A549 (cell line): ENCODE data around the gene ELF5. TPM values are rescaled to one million over a fixed set of nuclear protein-coding genes. Genes with fewer than 3 reads are reported as not detected.

ENCODE experiments used
- ATOH8 ChIP-seq: fragments of 250-450 bp; sonication (Bioruptor Pico); IDR thresholded peaks from 2 replicates; pipeline ENCODE4 v1.5.0; 2020; ENCODE audit warnings: low read depth, mild to moderate bottlenecking, moderate library complexity
- REST ChIP-seq: fragments of 200-600 bp; sonication (generic); IDR thresholded peaks from 2 replicates; pipeline ENCODE4 v1.6.1; 2016; ENCODE audit warnings: antibody characterized with exemption, mild to moderate bottlenecking, moderate library complexity
- ZFP36 ChIP-seq: fragments of 450-650 bp; IDR thresholded peaks from 2 replicates; pipeline ENCODE4 v1.6.1; 2014; ENCODE audit warnings: borderline replicate concordance; ENCODE audit not compliant: partially characterized antibody
- polyA plus RNA-seq, 4 experiments: library from polyadenylated mRNA; depleted of rRNA in 3 of 4; stranded (reverse); fragments of >200 nt; fragmentation: RNase III in 1 of 4; extraction: RNeasy Plus Mini Kit Qiagen cat#74134 plus additional on column Dnase treatment in 1 of 4; gene quantifications; 2 replicates in 3 of 4; 3 replicates in 1 of 4; pipeline ENCODE4 v1.2.3, GENCODE V29; 2011 to 2017

The ELF5 gene
- polyA plus RNA-seq, 2 of the 4 experiments (the other 2 are of a cell fraction) = 0.04 TPM; not detected in 1

GRCh38 chr11:34431979-34432378 lies 81.6 kb downstream of the ELF5 start (continued):
- TF ChIP-seq REST (no peak), ATOH8 (CRISPR knock-in tag) (no peak), ZFP36 (no peak)

Other genes starting within 250 kb of the ELF5 start
- 8.9 and 10.3 TPM in 2 replicates for gene ABTB2, start 155.8 kb downstream of the ELF5 start, polyA plus RNA-seq (2011; rRNA removed)
- gene ABTB2, start 155.8 kb downstream of the ELF5 start, polyA plus RNA-seq (2017; fragmentation: RNase III; extraction: RNeasy Plus Mini Kit Qiagen cat#74134 plus additional on column Dnase treatment) = 14.4 to 18.3 TPM (median 15.4 TPM) in 3 replicates
- gene CAT, start 74.9 kb downstream of the ELF5 start, polyA plus RNA-seq (2011; rRNA removed) = 74.2 and 75.1 TPM in 2 replicates
- 46.8 to 51.2 TPM (median 47.6 TPM) in 3 replicates for gene CAT, start 74.9 kb downstream of the ELF5 start, polyA plus RNA-seq (2017; fragmentation: RNase III; extraction: RNeasy Plus Mini Kit Qiagen cat#74134 plus additional on column Dnase treatment)
- 4.9 and 5.4 TPM in 2 replicates for gene EHF, start 107.3 kb upstream of the ELF5 start, polyA plus RNA-seq (2011; rRNA removed)
- gene EHF, start 107.3 kb upstream of the ELF5 start, polyA plus RNA-seq (2017; fragmentation: RNase III; extraction: RNeasy Plus Mini Kit Qiagen cat#74134 plus additional on column Dnase treatment) = 6.0 to 7.8 TPM (median 7.0 TPM) in 3 replicates